Thoracic aorta (tissue), 2 donors: ENCODE data around the gene FBXO42. TPM values are rescaled to one million over a fixed set of nuclear protein-coding genes. Genes with fewer than 3 reads are reported as not detected.

Experiments
- ATAC-seq: fragments of 150-250 bp; one replicate; pipeline ENCODE4 v1.8.0; 2017; ENCODE audit warnings: low read depth; ENCODE audit not compliant: insufficient number of reproducible peaks, low FRiP score
- DNase-seq: peaks from one replicate; pipeline ENCODE4 v3.0.0-alpha.2; 2020; ENCODE audit warnings: low spot score
- H3K27ac ChIP-seq, 2 donors: fragments of 200-600 bp; sonication (generic); 1 replicate in 1 of 2; 2 replicates in 1 of 2; pipeline ENCODE4 v1.5.1; 2016; ENCODE audit warnings: mild to moderate bottlenecking in 2 of 2, moderate library complexity in 2 of 2
- H3K27me3 ChIP-seq: fragments of 200-600 bp; sonication (generic); replicated peaks from 2 replicates; pipeline ENCODE4 v1.6.0; 2016; ENCODE audit warnings: mild to moderate bottlenecking; ENCODE audit not compliant: insufficient read depth
- H3K36me3 ChIP-seq: fragments of 200-600 bp; sonication (generic); one replicate; pipeline ENCODE4 v1.5.1; 2016
- H3K4me1 ChIP-seq, 2 donors: fragments of 200-600 bp; sonication (generic); 1 replicate in 1 of 2; 2 replicates in 1 of 2; pipeline versions ENCODE4 v1.5.1 to v1.6.0; 2016; ENCODE audit warnings: low read depth in 2 of 2, mild to moderate bottlenecking in 1 of 2; ENCODE audit not compliant: control insufficient read depth in 1 of 2
- H3K4me3 ChIP-seq: fragments of 200-600 bp; sonication (generic); 2 replicates; pipeline ENCODE4 v1.5.1; 2016; ENCODE audit warnings: mild to moderate bottlenecking
- H3K9me3 ChIP-seq: fragments of 200-600 bp; sonication (generic); 2 replicates; pipeline ENCODE4 v1.5.1; 2016
- CTCF ChIP-seq: fragments of 200-600 bp; sonication (generic); IDR thresholded peaks from one replicate; pipeline ENCODE4 v1.5.1; 2019; ENCODE audit warnings: antibody characterized with exemption
- total RNA-seq, 2 donors: library from RNA; depleted of rRNA; stranded (reverse); fragments of >200 nt; gene quantifications; one replicate each; pipeline versions ENCODE4 v1.1.0 to v1.2.3, GENCODE V29; 2016

Gene FBXO42
- total RNA-seq, 2 donors from 2014 or later, result 71.2 to 72.2 TPM

DNA sequence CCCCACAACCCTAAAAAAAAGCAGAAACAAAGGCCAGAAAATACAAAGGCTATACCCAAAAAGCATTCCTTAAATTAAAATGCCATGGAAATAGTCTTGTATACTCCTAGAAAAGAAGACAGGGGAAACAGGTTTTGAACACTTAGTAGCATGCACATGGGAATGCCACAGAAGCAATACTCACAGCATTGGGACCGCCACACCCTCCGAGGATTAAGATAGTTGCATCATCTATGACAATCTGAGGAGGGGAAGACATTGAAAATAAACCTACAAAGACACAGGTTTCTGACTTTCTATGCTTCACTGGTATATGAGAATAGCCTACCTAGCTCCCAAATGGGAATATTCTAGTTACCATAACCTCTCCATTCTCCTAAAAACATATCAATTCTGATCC is 99.4 kb downstream of the FBXO42 start:
- peaks cover 49 to 73% of the 10 kb centered on the region in 2 donors for H3K4me1 ChIP-seq
- no peak for ATAC-seq
- no peak overlapping the region for H3K4me3 ChIP-seq
- no peaks in the 10 kb centered on the region for H3K9me3 ChIP-seq
- H3K36me3 ChIP-seq, result peaks cover 35% of the 10 kb centered on the region
- no peak for DNase-seq
- H3K27ac ChIP-seq, result peak overlapping the region; percentile 52 to 83
- H3K27me3 ChIP-seq, result no peaks in the 10 kb centered on the region
- no peak for TF ChIP-seq CTCF

- Histone ChIP-seq H3K27ac (peak overlapping the region; percentile 83 to 86), H3K36me3 (peaks cover 35% of the 10 kb centered on the region), H3K4me1 (peaks cover 60 to 80% of the 10 kb centered on the region in 2 donors), H3K9me3 (no peaks in the 10 kb centered on the region), H3K27me3 (no peaks in the 10 kb centered on the region), H3K4me3 (no peak overlapping the region)
- ATAC-seq, result no peak
- no peak for TF ChIP-seq CTCF
- DNase-seq, result no peak
Observed at GRCh38 chr1:16251381-16251780, 100.9 kb downstream of the FBXO42 start.

DNA sequence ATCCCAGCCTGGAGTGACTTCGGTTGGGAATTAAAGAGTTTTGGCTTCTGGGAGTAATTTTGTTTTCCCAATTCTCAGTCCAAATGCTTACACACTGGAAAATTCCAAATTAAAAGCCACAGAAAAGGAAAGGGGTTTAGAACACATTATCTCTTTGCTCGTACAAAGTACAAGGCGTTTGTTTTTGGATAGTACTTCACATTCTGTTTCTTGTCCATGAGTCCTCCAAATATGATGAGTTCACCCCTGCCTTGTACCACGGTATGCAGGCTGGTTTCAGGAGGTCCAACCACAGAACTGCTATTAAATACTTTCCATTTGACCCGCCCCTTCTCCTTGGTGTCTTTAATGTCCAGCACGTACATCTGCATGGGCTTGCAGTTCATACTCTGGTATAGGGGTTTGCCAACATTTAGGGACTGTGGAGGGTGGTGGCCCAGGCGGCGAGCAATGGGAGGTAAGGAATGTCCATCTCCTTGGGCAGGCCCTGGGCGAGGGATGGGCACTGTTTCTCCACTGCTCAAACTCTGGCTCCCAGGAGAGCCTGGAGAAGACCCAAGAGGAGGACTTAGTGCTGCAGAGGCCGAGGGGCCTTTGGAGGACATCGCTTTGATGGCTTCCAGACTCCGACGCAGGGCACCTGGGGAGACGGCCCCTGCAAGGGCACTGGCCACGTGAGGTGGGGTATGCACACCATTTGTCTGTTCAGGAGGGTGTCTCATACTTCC is 101.6 kb downstream of the FBXO42 start:
- Histone ChIP-seq H3K4me3 (no peak overlapping the region), H3K27ac (peak overlapping the region; percentile 83 to 86), H3K36me3 (peaks cover 30% of the 10 kb centered on the region), H3K4me1 (peaks cover 60 to 82% of the 10 kb centered on the region in 2 donors), H3K27me3 (no peaks in the 10 kb centered on the region), H3K9me3 (no peaks in the 10 kb centered on the region)
- DNase-seq (no peak), ATAC-seq (no peak)
- TF ChIP-seq CTCF, result no peak

GRCh38 chr1:16249596-16250241 is 102.6 kb downstream of the FBXO42 start:
- DNase-seq, result peak; percentile 31

More at GRCh38 chr1:16249596-16250241, 102.6 kb downstream of the FBXO42 start:
- peaks cover 22% of the 10 kb centered on the region for H3K36me3 ChIP-seq
- peaks cover 61 to 84% of the 10 kb centered on the region in 2 donors for H3K4me1 ChIP-seq
- ATAC-seq, result peak; percentile 61
- H3K27ac ChIP-seq, result peak overlapping the region; percentile 83 to 86
- no peaks in the 10 kb centered on the region for H3K27me3 ChIP-seq
- peak overlapping the region; percentile 53 for H3K4me3 ChIP-seq
- no peak for TF ChIP-seq CTCF
- H3K9me3 ChIP-seq, result no peaks in the 10 kb centered on the region
